Dermis blood vessel endothelial cell (primary cell): Measurements from ENCODE around the gene UBTD1. TPM values are rescaled to one million over a fixed set of nuclear protein-coding genes. Genes with fewer than 3 reads are reported as not detected.
"Not testable (repeated sequence)": the region's sequence is repeated elsewhere in the genome, so short reads cannot be mapped to it uniquely, and the experiment has no call there.

Experiments used
- DNase-seq: peaks from one replicate; pipeline ENCODE4 v3.0.0; 2010
- total RNA-seq: library from RNA; depleted of rRNA; stranded (reverse); fragments of >200 nt; gene quantifications from 2 replicates; pipeline ENCODE4 v1.2.3, GENCODE V29; 2014

The UBTD1 gene
- total RNA-seq, 1 donor from 2014 or later = 78.1 TPM

DNA sequence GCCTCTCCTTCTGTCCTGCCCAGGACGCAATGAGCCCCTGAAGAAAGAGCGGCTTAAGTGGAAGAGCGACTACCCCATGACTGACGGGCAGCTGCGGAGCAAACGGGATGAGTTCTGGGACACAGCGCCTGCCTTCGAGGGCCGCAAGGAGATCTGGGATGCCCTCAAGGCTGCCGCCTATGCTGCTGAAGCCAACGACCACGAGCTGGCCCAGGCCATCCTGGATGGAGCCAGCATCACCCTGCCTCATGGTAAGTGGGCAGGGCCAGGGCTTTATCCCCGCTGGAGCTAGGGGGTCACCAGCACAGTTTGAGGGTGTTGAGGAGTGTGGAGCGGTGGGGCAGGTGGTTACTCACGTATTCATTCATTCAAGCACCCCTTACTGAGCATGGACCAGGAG is 69.2 kb downstream of the UBTD1 start:
- no peak for DNase-seq

DNA sequence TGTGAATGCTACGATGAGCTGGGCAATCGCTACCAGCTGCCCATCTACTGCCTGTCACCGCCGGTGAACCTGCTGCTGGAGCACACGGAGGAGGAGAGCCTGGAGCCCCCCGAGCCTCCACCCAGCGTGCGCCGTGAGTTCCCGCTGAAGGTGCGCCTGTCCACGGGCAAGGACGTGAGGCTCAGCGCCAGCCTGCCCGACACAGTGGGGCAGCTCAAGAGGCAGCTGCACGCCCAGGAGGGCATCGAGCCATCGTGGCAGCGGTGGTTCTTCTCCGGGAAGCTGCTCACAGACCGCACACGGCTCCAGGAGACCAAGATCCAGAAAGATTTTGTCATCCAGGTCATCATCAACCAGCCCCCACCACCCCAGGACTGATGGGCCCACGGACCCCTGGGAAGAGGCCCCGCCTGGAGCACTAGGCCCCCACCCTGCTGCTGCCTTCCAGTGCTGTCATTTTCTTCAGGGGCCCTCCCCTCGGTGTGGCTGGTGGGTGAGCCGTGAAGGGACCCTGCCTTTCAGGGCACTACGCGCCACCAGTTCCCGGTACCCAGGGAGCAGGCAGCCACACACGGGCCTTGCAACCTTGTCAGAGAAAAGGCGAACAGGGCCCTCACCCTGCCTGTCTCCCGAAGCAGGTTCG is 71.5 kb downstream of the UBTD1 start:
- no peak for DNase-seq

DNA sequence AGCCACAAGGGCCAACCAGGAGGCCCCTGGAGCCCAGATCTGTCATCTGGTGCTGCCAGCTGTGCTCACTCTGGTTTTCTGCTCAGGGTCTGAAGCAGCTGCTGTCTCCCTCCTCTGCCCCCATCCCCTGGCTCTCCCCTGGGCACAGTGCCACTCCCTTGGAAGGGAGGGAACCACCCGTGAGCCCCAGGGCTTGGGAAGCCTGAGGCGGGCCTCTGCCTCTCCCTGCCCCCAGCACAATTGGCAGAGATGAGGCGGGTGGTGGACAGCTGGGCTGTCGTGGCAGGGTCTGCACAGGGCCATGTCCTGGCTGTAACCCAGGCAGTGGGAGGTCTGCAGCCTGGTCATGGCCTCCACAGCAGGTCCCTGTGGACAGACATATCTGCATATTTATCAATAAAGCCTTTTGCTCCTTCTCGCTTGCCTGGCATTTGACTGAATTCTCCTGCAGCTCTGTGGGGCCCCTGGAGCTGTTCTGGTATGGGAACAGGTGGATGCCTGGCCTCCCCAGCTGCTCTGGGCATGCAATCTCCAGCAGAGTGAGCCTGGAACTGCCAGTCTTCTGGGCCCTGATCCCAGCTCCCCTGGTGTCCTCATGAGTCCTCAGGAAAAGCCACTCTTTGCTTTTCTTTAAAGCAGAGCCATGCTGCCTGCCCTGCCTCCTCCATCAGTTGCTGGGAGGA is 72.2 kb downstream of the UBTD1 start:
- no peak for DNase-seq

DNA sequence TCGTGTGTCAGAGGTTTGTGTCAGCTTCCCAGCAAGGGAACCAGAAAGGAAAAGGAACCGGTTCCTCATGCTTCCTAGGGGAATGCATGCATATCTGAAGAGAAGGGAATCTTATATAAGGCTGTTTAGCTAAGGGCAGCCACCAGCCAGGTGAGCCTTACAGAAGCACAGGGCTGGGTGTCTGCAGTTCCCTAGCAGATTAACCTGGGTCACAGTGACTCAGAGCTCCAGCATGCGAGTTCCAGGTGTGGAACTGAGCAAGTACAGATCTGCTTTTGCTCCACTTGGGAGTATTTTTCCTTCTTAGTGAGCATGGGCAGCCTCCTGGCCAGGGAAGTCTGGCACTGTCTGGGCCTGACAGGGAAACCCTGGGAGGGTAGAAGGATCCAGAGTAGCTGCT is 72.9 kb downstream of the UBTD1 start:
- no peak for DNase-seq

DNA sequence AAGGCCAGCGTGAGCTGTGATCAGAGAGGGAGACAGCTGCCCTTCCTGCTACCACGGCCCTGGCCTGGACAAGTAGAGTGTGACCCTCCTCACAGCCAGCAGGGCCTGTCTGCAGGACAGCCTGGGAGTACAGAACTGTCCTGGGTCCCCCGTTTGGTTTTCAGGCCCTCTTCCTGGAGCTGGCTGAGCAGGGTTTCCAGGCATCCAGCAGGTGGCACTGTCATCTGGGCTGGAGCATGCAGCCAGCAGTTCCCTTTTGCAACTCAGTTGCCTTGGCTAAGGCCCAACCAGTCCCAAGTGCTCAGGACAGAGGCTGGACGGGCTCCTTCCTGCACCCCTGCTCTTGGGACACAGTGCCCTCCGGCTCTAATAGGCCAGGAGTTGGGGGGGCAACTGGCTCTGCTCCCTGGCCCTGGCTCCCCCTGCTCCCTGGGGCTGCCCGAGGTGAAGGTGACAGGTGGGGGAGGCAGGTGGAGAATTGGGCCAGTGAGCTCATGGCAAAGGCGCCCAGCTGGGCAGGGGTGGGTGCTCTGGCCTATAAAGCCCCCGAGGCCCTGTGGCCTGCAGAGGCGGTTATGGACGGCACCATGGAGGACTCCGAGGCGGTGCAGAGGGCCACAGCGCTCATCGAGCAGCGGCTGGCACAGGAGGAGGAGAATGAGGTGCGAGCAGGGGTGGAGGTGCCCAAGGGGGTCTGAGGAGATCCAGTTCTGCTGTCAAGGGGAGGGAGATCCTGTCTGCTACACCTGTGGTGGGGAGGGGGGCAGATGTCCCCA is 73.7 kb downstream of the UBTD1 start, which contains the start of gene ANKRD2:
Gene ANKRD2, plus strand, starts transcription at position 566 of the 776 bp plus-strand sequence. Its CDS starts 10 bp downstream, at position 576.
- peak; percentile 88 for DNase-seq

DNA sequence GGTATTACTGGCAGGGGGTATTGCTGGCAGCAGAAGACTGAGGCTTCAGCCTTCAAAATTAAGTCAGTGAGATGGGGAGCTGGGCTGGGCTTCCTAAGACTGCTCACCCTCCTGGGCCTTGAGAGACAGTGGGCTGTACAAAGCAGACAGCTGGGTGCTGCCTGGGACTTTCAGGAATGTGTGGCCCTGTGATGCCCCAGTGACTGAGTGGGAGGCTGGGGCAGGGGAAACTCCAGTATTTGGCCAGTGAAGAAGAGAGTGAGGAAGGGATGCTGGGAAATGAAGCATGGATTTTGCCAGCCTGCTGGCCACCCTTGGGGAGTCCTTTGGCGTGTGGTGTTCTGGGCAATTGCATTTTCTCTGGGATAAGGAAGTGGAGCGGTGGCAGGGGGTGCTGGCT is 74.3 kb downstream of the UBTD1 start:
- no peak for DNase-seq

DNA sequence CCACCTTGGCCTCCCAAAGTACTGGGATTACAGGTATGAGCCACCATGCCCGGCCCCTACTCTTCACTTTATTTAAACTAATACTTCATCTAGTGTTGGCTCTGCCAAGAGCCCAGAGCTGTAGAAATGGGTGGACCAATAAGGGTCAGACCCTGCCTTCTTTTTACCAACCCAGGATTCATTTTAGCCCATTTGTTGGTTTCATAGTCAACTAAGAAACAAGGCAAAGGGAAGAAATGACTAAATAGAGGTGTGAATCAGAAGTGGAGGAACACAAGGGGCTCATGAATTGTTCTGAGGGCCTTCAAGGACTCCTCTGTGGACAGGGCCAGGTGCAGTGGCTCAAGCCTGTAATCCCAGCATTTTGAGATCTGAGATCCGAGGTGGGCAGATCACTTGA is 74.9 kb downstream of the UBTD1 start:
- DNase-seq = no peak

DNA sequence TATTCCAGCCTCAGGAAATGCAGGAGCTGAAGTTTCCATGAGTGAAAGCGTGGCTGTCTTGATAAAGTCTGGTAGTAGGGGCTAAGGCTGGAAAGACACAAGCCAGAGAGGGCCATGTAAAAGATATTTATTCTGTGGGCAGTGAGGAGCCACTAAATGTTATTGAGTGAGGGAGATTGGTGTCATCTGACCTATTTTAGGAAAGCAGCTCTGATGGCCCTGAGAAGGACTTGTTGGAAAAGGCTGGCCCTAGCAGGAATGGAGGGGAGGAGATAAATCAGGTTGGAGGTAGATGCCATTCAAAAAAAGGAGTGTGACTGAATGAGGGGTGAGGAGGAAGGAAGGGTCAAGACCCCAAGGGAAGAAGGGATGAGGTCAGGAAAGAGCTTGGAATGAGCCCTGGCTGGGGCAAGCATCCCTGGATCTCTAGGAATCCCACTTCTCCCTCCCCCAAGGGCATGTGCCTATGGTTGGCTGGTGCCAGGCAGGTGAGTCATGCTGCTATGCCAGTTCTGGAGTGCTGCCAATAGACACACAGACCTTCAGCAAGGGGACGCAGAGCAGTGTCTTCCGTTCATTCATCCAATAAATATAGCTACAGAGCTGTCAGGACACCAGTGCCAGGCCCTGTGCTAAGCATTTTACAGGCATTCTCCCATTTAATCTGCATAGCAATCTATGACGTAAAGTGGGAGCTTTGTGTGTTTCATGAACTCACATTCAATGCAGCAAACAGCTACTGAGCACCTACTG is 75.8 kb downstream of the UBTD1 start:
- peak; percentile 88 for DNase-seq

DNA sequence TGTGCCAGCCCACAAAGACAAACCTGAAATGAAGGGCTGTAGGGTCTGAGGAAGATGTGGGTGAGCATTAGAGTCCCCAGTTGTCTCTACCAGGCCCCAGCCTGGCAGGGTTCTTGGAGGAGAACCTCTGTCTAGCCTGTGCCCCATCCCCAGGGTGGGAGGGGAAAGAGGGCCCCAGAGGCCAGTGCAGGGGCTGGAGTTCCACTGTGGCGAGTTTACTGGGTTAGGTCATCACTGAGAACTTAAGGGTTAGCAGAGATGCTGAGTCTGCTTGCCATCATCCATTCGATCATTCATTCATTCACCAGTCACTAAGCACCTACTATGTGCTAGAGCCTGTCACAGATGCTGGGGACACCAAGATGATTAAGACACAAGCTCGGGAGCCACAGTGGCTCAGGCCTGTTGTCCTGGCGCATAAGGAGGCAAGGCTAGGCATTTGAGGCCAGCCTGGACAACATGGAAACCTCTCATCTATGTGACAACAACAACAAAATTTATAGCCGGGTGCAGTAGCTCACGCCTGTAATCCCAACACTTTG is 76.5 kb downstream of the UBTD1 start:
- no peak for DNase-seq

DNA sequence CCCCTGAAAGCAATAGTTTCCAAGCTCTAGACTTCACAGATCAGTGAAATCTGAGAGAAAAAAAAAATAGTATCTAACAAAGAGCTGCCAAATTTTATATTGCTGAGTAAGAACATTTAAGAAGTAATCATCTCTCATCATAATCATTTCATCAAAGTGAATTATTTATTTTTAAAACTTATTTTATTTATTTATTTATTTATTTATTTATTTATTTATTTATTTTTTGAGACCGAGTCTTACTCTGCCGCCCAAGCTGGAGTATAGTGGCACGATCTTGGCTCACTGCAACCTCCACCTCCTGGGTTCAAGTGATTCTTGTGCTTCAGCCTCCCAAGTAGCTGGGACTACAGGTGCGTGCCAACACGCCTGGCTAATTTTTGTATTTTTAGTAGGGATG is 77.8 kb downstream of the UBTD1 start:
- not testable (repeated sequence) for DNase-seq

DNA sequence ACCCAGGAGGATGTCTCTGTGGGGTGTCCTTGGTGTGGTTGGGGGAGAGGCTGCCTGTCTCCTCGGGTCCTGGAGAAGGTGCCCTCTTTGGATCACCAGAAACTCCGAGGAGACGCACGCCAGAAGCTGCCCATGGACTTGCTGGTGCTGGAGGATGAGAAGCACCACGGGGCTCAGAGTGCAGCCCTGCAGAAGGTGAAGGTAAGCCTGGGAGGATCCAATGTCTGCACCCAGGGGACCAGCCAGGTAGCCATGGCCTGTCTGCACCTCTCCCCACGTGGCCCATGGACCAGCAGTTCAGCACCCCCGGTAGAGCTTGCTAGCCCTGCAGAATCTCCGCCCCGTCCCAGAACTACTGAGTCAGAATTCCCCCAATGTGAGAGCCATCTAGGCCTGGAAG is 79.0 kb downstream of the UBTD1 start:
- no peak for DNase-seq

DNA sequence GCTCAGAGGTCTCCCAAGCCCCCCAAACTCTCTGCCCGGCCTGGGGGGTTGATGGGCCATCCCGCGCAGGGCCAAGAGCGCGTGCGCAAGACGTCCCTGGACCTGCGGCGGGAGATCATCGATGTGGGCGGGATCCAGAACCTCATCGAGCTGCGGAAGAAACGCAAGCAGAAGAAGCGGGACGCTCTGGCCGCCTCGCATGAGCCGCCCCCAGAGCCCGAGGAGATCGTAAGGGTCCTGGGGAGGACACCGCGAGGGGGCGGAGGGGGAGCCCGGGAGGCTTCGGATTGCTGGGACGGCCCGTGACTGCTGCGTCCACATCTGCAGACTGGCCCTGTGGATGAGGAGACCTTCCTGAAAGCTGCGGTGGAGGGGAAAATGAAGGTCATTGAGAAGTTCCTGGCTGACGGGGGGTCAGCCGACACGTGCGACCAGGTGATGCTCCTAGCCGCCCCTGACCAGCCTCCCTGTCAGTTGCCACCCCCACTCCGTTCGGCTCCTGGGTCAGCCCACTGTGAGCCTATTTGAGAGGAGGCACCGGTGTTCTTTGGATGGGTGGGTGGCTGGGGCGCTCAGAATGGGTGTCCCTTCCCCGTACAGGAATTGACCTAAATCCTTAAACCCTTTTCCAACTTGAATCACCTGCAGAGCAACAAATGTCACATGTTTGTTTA is 79.6 kb downstream of the UBTD1 start:
- no peak for DNase-seq

DNA sequence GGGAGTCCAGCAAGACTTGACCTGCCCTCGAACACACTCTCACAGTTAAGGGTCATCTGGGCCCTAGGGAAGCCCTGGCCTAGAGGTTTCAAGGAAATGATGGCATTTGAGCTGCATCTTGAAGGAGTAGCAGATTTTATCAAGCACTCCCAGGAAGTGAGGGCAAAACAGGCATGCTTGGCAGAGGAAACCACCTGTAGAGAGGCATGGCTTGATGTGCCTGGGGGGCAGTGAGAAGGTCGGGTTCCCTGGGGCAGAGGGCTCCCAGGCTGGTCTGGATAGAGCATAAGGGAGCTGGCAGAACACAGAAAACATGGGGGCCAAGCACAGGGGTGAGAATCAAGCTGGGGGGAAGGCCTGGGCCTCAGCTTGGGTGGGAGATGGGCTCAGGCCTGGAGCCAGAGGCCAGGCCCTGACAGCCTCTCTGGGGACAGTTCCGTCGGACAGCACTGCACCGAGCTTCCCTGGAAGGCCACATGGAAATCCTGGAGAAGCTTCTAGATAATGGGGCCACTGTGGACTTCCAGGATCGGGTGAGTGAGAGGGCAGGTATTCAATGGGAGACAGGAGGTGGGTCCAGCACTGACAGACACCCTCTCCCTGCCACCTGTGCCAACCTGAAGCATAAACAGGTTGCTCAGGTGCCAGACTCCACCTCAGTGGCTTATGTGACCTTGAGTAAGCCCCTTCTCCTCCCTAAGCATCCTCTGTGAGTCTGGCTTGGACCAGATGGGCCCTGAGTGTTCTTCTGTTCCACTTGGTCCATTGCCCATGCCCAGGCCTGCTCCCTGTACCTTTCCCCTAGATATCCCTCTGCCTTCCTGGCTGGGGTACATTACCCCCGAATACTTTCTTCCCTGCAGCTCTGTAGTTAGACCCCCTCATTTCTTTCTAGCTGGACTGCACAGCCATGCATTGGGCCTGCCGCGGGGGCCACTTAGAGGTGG is 82.0 kb downstream of the UBTD1 start:
- no peak for DNase-seq

DNA sequence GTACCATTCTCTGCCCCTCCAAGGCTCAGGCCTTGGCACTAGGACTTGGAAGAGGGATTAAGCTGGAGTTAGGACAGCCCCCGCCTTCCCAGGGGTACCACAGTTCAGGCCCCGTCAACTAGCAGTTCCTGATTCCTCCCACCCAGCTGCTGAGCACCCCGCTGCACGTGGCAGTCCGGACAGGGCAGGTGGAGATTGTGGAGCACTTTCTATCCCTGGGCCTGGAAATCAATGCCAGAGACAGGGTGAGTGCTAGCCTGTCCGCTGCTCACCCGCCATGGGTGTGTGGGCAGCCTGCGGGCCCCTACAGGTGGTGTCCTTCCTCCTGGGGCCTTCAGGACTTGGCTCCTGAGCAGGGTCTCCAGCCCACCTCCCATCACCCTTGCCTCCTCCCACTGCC is 83.4 kb downstream of the UBTD1 start:
- no peak for DNase-seq

DNA sequence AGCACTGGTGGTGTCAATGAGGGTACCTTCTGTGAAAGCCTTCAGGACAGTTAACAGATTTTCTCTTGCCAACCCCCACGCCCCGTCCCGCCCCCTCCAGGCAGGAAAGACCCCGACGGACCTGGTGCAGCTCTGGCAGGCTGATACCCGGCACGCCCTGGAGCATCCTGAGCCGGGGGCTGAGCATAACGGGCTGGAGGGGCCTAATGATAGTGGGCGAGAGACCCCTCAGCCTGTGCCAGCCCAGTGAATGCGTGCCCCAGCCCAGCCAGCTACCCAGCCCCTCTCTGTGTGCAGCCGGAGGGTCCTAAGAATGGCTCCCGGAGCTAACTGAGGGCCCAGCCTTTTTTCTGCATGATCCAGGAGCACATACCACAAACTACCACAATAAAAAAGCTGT is 84.8 kb downstream of the UBTD1 start:
- DNase-seq = no peak

DNA sequence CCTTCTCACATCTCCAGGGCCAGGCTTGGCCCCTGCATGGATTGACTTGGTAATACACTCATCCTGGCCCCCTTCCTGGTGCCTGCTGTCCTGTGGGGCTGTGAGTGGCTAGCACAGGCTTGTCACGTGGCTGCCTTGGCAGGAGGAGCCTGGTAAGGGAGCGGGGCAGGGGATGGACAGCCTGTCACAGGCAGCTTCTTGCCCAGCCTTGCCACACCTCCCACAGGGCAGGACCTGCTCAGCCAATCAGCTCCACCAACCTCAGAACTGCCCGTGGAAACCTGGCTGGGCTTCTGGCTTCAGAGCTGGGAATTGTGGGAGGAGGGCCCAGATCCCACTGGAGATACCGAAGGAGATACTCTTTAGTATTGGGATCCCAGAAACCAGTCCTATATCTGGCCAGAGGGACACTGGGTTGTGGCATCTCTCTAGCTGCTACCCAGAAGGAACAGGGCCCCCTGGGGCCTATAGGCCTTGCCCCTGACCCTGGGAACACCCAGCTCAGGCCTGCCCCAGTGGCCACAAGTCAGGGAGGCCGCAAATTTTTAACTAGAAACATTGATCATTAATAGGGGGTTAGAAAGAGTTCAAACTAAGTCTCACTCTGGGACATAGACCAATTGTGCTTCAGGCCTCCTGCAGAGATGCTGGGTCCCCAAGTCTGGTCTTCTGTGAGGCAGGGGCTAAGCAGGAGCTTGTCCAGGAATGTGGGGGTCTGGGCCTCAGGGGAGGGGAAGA is 85.5 kb downstream of the UBTD1 start, which contains the start of gene HOGA1:
Gene HOGA1, plus strand, starts transcription at position 330 of the 738 bp plus-strand sequence. Its CDS starts 315 bp downstream, at position 645.
- DNase-seq = peak; percentile 71

DNA sequence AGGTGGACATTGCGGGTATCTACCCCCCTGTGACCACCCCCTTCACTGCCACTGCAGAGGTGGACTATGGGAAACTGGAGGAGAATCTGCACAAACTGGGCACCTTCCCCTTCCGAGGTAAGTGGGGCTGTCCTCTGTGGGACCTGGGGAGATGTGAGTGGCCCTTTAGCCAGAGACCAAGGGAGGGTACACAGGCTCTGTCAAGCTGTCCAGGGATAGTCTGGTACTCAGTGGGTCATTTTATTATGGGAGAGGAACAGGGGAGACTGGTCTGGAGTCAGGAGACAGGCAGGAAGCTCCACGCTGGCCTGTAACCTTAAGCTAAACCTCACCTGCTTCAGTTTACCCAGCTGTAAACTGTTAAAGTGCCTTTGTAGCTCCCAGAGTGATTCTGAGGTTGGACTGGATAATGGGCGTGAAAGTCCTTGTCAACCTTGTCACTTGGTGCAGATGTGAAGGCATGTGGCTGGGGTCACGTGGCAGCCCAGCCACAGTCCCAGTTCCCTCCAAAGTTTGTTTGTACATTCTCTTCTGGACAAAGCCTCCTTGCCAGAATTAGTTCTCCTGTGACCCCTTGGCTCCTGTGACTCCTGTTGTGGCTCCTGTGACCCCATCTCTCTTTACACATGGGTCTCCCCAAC is 86.2 kb downstream of the UBTD1 start:
- no peak for DNase-seq

DNA sequence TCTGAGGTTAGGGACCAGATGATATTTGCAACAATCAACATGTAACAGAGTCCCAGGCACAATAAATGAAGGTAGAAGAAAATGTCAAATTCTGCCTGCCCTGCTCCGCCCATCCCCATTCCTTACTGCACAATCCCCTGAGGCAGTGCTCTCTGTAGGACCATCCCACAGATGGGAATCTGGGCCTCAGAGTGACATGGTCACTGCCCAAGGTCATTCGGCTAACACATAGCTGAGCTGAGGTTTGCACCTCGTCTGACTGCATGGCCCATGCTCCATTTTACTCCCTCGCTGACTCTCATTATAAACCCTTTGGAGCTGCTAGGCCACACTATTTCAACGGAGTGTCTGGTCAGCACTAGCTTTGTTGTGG is 86.7 kb downstream of the UBTD1 start:
- DNase-seq = no peak

DNA sequence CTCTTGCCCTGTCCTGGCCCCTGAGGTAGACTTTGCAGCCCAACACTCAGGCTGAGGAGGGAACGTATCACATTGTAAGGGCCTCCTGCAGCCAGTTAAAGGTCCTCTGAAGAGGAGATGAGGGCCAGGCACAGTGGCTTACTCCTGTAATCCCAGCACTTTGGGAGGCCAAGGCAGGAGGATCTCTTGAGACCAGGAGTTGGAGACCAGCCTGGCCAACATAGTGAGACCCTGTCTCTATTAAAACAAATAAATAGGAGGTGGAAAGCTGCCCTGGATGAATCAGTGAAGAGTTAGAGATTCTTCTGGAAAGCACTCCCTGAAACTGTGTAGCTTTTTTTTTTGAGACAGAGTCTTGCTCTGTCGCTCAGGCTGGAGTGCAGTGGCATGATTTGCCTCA is 88.5 kb downstream of the UBTD1 start:
- no peak for DNase-seq

DNA sequence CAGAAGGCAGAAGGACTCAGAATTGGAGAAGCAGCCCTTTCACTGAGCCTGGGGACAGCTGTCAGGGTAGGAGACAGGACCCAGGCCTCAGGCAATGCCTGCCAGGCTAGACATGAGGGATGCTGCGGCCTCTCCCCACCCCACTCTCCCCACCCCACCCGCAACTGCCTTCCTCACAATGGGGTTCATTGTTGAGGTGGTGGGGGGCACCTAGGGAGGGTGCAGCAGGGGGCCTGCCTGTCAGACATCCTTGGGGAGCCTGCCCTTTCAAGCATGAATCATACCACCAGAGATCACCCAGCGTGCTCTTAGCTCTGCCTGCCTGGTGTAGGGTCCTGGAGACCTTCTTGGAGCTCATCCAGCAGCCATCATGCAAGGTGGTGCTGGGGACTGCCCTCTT is 90.8 kb downstream of the UBTD1 start, which contains the start of gene C10orf62:
Gene C10orf62, plus strand, starts transcription at position 243 of the 400 bp plus-strand sequence. CDS start 177 bp downstream, outside the sequence.
- no peak for DNase-seq
